ENCODE results near the gene EMILIN1. TPM values are rescaled to one million over a fixed set of nuclear protein-coding genes. Genes with fewer than 3 reads are reported as not detected.

Gene EMILIN1
- total RNA-seq, 1 donor = 144 TPM

GRCh38 chr2:27054721-27055120 is 23.7 kb upstream of the EMILIN1 start:
- no peak for TF ChIP-seq CTCF (IDR thresholded peaks at IDR 0.05; ENCODE audit: insufficient read depth, low read depth, low read length)
- DNase-seq (ENCODE audit: low read depth) = no peak

GRCh38 chr2:27057184-27057583 is 21.2 kb upstream of the EMILIN1 start:
- no peak for TF ChIP-seq CTCF (IDR thresholded peaks at IDR 0.05; ENCODE audit: insufficient read depth, low read depth, low read length)
- no peak for DNase-seq (ENCODE audit: low read depth)
- no peak overlapping the region for H3K4me3 ChIP-seq (ENCODE audit: low read depth, low read length)

More at GRCh38 chr2:27054721-27055120, 23.7 kb upstream of the EMILIN1 start:
- H3K4me3 ChIP-seq (ENCODE audit: low read depth, low read length) = no peak overlapping the region

- TF ChIP-seq CTCF (IDR thresholded peaks at IDR 0.05; ENCODE audit: insufficient read depth, low read depth, low read length) = no peak
- no peak overlapping the region for H3K4me3 ChIP-seq (ENCODE audit: low read depth, low read length)
- no peak for DNase-seq (ENCODE audit: low read depth)
Measured at GRCh38 chr2:27058210-27058609, 20.2 kb upstream of the EMILIN1 start.

- DNase-seq (ENCODE audit: low read depth) = no peak
- TF ChIP-seq CTCF (IDR thresholded peaks at IDR 0.05; ENCODE audit: insufficient read depth, low read depth, low read length) = no peak
- H3K4me3 ChIP-seq (ENCODE audit: low read depth, low read length) = no peak overlapping the region
Measured at GRCh38 chr2:27059141-27059820, 19.1 kb upstream of the EMILIN1 start.

- no peak overlapping the region for H3K4me3 ChIP-seq (ENCODE audit: low read depth, low read length)
- no peak for DNase-seq (ENCODE audit: low read depth)
- TF ChIP-seq CTCF (IDR thresholded peaks at IDR 0.05; ENCODE audit: insufficient read depth, low read depth, low read length) = no peak
Measured at GRCh38 chr2:27060323-27060722, 18.1 kb upstream of the EMILIN1 start.

- no peak overlapping the region for H3K4me3 ChIP-seq (ENCODE audit: low read depth, low read length)
- TF ChIP-seq CTCF (IDR thresholded peaks at IDR 0.05; ENCODE audit: insufficient read depth, low read depth, low read length) = no peak
- no peak for DNase-seq (ENCODE audit: low read depth)
Measured at GRCh38 chr2:27065128-27065527, 13.3 kb upstream of the EMILIN1 start.

GRCh38 chr2:27067385-27067784 is 11.0 kb upstream of the EMILIN1 start:
- no peak for DNase-seq (ENCODE audit: low read depth)
- TF ChIP-seq CTCF (IDR thresholded peaks at IDR 0.05; ENCODE audit: insufficient read depth, low read depth, low read length) = no peak
- no peak overlapping the region for H3K4me3 ChIP-seq (ENCODE audit: low read depth, low read length)

Measured in fibroblast of villous mesenchyme (primary cell).